Measurements from ENCODE around the gene PCA3.
"Not testable (repeated sequence)": the region's sequence is repeated elsewhere in the genome, so short reads cannot be mapped to it uniquely, and the experiment has no call there.

PCA3 gene

GRCh38 chr9:76764138-76764537 lies at the start of gene PCA3:
Gene PCA3, plus strand, starts transcription at chr9:76764438.
- no peak for FAIRE-seq

GRCh38 chr9:76716085-76716672 lies 48.1 kb upstream of the PCA3 start:
- no peak for FAIRE-seq

GRCh38 chr9:76717176-76717575 lies 47.1 kb upstream of the PCA3 start:
- FAIRE-seq: no peak

GRCh38 chr9:76717613-76718012 lies 46.6 kb upstream of the PCA3 start:
- FAIRE-seq: no peak

- no peak for FAIRE-seq
Observed at GRCh38 chr9:76718166-76718565, 46.1 kb upstream of the PCA3 start.

- FAIRE-seq: no peak
Observed at GRCh38 chr9:76720245-76720644, 44.0 kb upstream of the PCA3 start.

- no peak for FAIRE-seq
Observed at GRCh38 chr9:76725011-76725546, 39.2 kb upstream of the PCA3 start.

- no peak for FAIRE-seq
Observed at GRCh38 chr9:76725885-76726284, 38.4 kb upstream of the PCA3 start.

- no peak for FAIRE-seq
Observed at GRCh38 chr9:76729116-76729515, 35.1 kb upstream of the PCA3 start.

- FAIRE-seq: no peak
Observed at GRCh38 chr9:76729980-76730737, 34.1 kb upstream of the PCA3 start.

- no peak for FAIRE-seq
Observed at GRCh38 chr9:76730801-76731200, 33.4 kb upstream of the PCA3 start.

GRCh38 chr9:76732341-76732958 lies 31.8 kb upstream of the PCA3 start:
- no peak for FAIRE-seq

GRCh38 chr9:76733096-76733495 lies 31.1 kb upstream of the PCA3 start:
- no peak for FAIRE-seq

- FAIRE-seq: no peak
Observed at GRCh38 chr9:76734716-76735115, 29.5 kb upstream of the PCA3 start.

GRCh38 chr9:76737154-76737902 lies 26.9 kb upstream of the PCA3 start:
- FAIRE-seq: no peak

- FAIRE-seq: no peak
Observed at GRCh38 chr9:76738402-76738801, 25.8 kb upstream of the PCA3 start.

- FAIRE-seq: no peak
Observed at GRCh38 chr9:76741524-76741923, 22.7 kb upstream of the PCA3 start.

- FAIRE-seq: not testable (repeated sequence)
Observed at GRCh38 chr9:76742890-76743289, 21.3 kb upstream of the PCA3 start.

GRCh38 chr9:76743931-76744330 lies 20.3 kb upstream of the PCA3 start:
- FAIRE-seq: no peak

GRCh38 chr9:76744336-76744735 lies 19.9 kb upstream of the PCA3 start:
- no peak for FAIRE-seq

GRCh38 chr9:76751001-76751400 lies 13.2 kb upstream of the PCA3 start:
- FAIRE-seq: no peak

- no peak for FAIRE-seq
Observed at GRCh38 chr9:76756268-76756640, 8.0 kb upstream of the PCA3 start.

- FAIRE-seq: no peak
Observed at GRCh38 chr9:76756941-76757673, 7.1 kb upstream of the PCA3 start.
